HepG2 (cell line): ENCODE measurements around the gene HSPA5. TPM values are rescaled to one million over a fixed set of nuclear protein-coding genes. Genes with fewer than 3 reads are reported as not detected.

ENCODE experiments used
- GATAD2A ChIP-seq: IDR thresholded peaks from 2 replicates; pipeline ENCODE4 v1.6.1; 2016
- MED1 ChIP-seq: sonication (generic); formaldehyde crosslinking; IDR thresholded peaks from 2 replicates; pipeline ENCODE4 v1.4.0; 2020; ENCODE audit warnings: missing genetic modification reagents
- SMAD1 ChIP-seq: sonication (generic); formaldehyde crosslinking; IDR thresholded peaks from 2 replicates; pipeline ENCODE4 v1.4.0; 2020; ENCODE audit warnings: missing genetic modification reagents, low read depth, mild to moderate bottlenecking, borderline replicate concordance
- TBX2 ChIP-seq: sonication (generic); formaldehyde crosslinking; IDR thresholded peaks from 2 replicates; pipeline ENCODE4 v1.5.0; 2020; ENCODE audit warnings: missing genetic modification reagents, mild to moderate bottlenecking, borderline replicate concordance
- ZBTB3 ChIP-seq: sonication (generic); formaldehyde crosslinking; IDR thresholded peaks from 2 replicates; pipeline ENCODE4 v1.4.0; 2020; ENCODE audit warnings: low read depth, mild to moderate bottlenecking, moderate library complexity, missing genetic modification reagents, borderline replicate concordance
- ZNF354B ChIP-seq: sonication (generic); formaldehyde crosslinking; IDR thresholded peaks from 2 replicates; pipeline ENCODE4 v1.8.0; 2022; ENCODE audit warnings: mild to moderate bottlenecking, missing genetic modification reagents
- ZNF382 ChIP-seq: sonication (generic); formaldehyde crosslinking; IDR thresholded peaks from 2 replicates; pipeline ENCODE4 v1.5.0; 2020; ENCODE audit warnings: missing genetic modification reagents, mild to moderate bottlenecking, borderline replicate concordance
- ZNF746 ChIP-seq: sonication (generic); formaldehyde crosslinking; IDR thresholded peaks from 2 replicates; pipeline ENCODE4 v1.8.0; 2022; ENCODE audit warnings: mild to moderate bottlenecking, missing genetic modification reagents
- polyA plus RNA-seq, 8 experiments: library from polyadenylated mRNA; depleted of rRNA in 3 of 8; stranded (reverse) in 7 of 8; unstranded in 1 of 8; fragments of >200 nt; fragmentation: Illumina TruSeq in 4 of 8; extraction: Trizol in 4 of 8; gene quantifications; 2 replicates each; pipeline versions ENCODE4 v1.2.1 to v1.2.3, GENCODE V29; 2011 to 2016; ENCODE audit warnings: low read depth in 4 of 8, missing spikeins in 1 of 8, mixed read lengths in 1 of 8; ENCODE audit not compliant: insufficient read depth in 1 of 8
- total RNA-seq, 5 experiments: library from RNA; depleted of rRNA; stranded (reverse); fragments of >200 nt; fragmentation: Illumina TruSeq; extraction: Trizol; gene quantifications; 2 replicates each; pipeline ENCODE4 v1.2.3, GENCODE V29; 2016; ENCODE audit warnings: low read depth in 1 of 5
- TF ChIP-seq, protein P1 (sequence below): sonication (generic); formaldehyde crosslinking; IDR thresholded peaks from 2 replicates; pipeline ENCODE4 v1.5.0; 2020; ENCODE audit warnings: mild to moderate bottlenecking, missing genetic modification reagents
- TF ChIP-seq, protein P2 (sequence below): sonication (generic); formaldehyde crosslinking; IDR thresholded peaks from 2 replicates; pipeline ENCODE4 v1.4.0; 2020; ENCODE audit warnings: missing genetic modification reagents; ENCODE audit errors: not compliant biosample characterization
- TF ChIP-seq, protein P3 (sequence below): sonication (generic); formaldehyde crosslinking; IDR thresholded peaks from 2 replicates; pipeline ENCODE4 v1.8.0; 2022; ENCODE audit warnings: mild to moderate bottlenecking, missing genetic modification reagents, moderate library complexity
- TF ChIP-seq, protein P4 (sequence below): sonication (generic); formaldehyde crosslinking; IDR thresholded peaks from 2 replicates; pipeline ENCODE4; 2020; ENCODE audit warnings: missing genetic modification reagents, mild to moderate bottlenecking, borderline replicate concordance
- TF ChIP-seq, protein P5 (sequence below): sonication (generic); formaldehyde crosslinking; conservative IDR thresholded peaks from 2 replicates; pipeline ENCODE4 v1.8.0; 2022; ENCODE audit warnings: mild to moderate bottlenecking, moderate library complexity, missing genetic modification reagents
- TF ChIP-seq, protein P6 (sequence below): sonication (generic); formaldehyde crosslinking; IDR thresholded peaks from 2 replicates; pipeline ENCODE4 v1.5.0; 2020; ENCODE audit warnings: mild to moderate bottlenecking, missing genetic modification reagents, moderate library complexity

The HSPA5 gene
- total and polyA plus RNA-seq, 2 of the 13 experiments (the other 11 are each of a cell fraction or from before 2014, with no cell fraction given), result 201 to 206 TPM

DNA sequence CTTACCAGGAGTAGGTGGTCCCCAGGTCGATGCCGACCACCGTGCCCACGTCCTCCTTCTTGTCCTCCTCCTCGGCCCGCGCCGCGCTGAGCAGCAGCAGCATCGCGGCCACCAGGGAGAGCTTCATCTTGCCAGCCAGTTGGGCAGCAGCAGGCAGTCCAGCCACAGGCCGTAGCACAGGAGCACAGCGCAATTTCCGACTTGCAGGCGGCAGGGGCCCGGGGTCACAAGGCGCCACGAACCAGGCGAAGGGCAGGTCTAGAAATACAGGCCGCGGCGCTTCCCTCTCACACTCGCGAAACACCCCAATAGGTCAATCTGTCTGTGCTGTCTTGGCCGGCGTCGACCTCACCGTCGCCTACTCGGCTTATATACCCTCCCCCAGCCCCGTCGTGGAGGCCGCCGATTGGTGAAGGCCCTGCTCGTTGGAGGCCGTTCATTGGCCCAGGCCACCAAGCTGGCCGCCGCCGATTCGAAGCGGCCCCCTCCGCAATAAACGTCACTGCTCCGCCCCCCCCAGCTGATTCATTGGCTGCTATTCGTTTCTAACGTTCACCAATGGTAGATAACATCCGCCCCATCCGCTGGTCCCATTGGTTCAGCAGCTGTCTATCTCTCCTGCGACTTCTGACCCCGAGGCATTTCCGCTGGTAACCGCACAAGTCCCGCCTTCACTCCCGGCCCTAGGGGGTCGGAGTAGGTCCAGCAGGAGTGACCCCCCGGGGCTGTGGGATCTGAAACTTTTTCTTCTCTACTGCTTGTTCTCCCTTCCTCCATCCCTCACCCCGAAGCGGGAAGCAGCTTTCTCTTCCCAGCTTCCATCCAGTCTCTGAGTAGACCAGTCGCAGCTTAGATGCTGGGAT, at the start of gene HSPA5 (continued):
- peak; percentile 87 for TF ChIP-seq TBX2
- TF ChIP-seq, protein P1, sequence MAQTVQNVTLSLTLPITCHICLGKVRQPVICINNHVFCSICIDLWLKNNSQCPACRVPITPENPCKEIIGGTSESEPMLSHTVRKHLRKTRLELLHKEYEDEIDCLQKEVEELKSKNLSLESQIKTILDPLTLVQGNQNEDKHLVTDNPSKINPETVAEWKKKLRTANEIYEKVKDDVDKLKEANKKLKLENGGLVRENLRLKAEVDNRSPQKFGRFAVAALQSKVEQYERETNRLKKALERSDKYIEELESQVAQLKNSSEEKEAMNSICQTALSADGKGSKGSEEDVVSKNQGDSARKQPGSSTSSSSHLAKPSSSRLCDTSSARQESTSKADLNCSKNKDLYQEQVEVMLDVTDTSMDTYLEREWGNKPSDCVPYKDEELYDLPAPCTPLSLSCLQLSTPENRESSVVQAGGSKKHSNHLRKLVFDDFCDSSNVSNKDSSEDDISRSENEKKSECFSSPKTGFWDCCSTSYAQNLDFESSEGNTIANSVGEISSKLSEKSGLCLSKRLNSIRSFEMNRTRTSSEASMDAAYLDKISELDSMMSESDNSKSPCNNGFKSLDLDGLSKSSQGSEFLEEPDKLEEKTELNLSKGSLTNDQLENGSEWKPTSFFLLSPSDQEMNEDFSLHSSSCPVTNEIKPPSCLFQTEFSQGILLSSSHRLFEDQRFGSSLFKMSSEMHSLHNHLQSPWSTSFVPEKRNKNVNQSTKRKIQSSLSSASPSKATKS (CRISPR knock-in tag), result 0 out of 2 replicates have a peak, but pooled peaks have one; percentile 24
- no peak for TF ChIP-seq ZNF746 (CRISPR knock-in tag)
- TF ChIP-seq, protein P2, sequence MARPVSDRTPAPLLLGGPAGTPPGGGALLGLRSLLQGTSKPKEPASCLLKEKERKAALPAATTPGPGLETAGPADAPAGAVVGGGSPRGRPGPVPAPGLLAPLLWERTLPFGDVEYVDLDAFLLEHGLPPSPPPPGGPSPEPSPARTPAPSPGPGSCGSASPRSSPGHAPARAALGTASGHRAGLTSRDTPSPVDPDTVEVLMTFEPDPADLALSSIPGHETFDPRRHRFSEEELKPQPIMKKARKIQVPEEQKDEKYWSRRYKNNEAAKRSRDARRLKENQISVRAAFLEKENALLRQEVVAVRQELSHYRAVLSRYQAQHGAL, result no peak
- TF ChIP-seq, protein P3, sequence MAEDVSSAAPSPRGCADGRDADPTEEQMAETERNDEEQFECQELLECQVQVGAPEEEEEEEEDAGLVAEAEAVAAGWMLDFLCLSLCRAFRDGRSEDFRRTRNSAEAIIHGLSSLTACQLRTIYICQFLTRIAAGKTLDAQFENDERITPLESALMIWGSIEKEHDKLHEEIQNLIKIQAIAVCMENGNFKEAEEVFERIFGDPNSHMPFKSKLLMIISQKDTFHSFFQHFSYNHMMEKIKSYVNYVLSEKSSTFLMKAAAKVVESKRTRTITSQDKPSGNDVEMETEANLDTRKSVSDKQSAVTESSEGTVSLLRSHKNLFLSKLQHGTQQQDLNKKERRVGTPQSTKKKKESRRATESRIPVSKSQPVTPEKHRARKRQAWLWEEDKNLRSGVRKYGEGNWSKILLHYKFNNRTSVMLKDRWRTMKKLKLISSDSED (CRISPR knock-in tag), result no peak
- TF ChIP-seq MED1 (CRISPR knock-in tag), result peak; percentile 48; the same call in 1 of the 2 replicates
- 0 out of 2 replicates have a peak, but pooled peaks have one; percentile 42 for TF ChIP-seq ZBTB3 (CRISPR knock-in tag)
- TF ChIP-seq ZNF354B (CRISPR knock-in tag), result 0 out of 2 replicates have a peak, but pooled peaks have one; percentile 81
- TF ChIP-seq, protein P4, sequence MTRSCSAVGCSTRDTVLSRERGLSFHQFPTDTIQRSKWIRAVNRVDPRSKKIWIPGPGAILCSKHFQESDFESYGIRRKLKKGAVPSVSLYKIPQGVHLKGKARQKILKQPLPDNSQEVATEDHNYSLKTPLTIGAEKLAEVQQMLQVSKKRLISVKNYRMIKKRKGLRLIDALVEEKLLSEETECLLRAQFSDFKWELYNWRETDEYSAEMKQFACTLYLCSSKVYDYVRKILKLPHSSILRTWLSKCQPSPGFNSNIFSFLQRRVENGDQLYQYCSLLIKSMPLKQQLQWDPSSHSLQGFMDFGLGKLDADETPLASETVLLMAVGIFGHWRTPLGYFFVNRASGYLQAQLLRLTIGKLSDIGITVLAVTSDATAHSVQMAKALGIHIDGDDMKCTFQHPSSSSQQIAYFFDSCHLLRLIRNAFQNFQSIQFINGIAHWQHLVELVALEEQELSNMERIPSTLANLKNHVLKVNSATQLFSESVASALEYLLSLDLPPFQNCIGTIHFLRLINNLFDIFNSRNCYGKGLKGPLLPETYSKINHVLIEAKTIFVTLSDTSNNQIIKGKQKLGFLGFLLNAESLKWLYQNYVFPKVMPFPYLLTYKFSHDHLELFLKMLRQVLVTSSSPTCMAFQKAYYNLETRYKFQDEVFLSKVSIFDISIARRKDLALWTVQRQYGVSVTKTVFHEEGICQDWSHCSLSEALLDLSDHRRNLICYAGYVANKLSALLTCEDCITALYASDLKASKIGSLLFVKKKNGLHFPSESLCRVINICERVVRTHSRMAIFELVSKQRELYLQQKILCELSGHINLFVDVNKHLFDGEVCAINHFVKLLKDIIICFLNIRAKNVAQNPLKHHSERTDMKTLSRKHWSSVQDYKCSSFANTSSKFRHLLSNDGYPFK (CRISPR knock-in tag), result peak; percentile 54; the same call in 1 of the 2 replicates
- peak; percentile 23; the same call in 1 of the 2 replicates for TF ChIP-seq GATAD2A (CRISPR knock-in tag)
- no peak for TF ChIP-seq ZNF382
- TF ChIP-seq, protein P5, sequence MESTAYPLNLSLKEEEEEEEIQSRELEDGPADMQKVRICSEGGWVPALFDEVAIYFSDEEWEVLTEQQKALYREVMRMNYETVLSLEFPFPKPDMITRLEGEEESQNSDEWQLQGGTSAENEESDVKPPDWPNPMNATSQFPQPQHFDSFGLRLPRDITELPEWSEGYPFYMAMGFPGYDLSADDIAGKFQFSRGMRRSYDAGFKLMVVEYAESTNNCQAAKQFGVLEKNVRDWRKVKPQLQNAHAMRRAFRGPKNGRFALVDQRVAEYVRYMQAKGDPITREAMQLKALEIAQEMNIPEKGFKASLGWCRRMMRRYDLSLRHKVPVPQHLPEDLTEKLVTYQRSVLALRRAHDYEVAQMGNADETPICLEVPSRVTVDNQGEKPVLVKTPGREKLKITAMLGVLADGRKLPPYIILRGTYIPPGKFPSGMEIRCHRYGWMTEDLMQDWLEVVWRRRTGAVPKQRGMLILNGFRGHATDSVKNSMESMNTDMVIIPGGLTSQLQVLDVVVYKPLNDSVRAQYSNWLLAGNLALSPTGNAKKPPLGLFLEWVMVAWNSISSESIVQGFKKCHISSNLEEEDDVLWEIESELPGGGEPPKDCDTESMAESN (CRISPR knock-in tag), result peak; percentile 81; the same call in 1 of the 2 replicates
- no peak for TF ChIP-seq SMAD1
- TF ChIP-seq, protein P6, sequence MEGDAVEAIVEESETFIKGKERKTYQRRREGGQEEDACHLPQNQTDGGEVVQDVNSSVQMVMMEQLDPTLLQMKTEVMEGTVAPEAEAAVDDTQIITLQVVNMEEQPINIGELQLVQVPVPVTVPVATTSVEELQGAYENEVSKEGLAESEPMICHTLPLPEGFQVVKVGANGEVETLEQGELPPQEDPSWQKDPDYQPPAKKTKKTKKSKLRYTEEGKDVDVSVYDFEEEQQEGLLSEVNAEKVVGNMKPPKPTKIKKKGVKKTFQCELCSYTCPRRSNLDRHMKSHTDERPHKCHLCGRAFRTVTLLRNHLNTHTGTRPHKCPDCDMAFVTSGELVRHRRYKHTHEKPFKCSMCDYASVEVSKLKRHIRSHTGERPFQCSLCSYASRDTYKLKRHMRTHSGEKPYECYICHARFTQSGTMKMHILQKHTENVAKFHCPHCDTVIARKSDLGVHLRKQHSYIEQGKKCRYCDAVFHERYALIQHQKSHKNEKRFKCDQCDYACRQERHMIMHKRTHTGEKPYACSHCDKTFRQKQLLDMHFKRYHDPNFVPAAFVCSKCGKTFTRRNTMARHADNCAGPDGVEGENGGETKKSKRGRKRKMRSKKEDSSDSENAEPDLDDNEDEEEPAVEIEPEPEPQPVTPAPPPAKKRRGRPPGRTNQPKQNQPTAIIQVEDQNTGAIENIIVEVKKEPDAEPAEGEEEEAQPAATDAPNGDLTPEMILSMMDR (CRISPR knock-in tag), result peak; percentile 45
